Measurements from ENCODE around the gene TTLL7. TPM values are rescaled to one million over a fixed set of nuclear protein-coding genes. Genes with fewer than 3 reads are reported as not detected.

TTLL7 gene
- total RNA-seq, 4 donors from 2014 or later = 26.2 to 58.1 (median 41.2) TPM

DNA sequence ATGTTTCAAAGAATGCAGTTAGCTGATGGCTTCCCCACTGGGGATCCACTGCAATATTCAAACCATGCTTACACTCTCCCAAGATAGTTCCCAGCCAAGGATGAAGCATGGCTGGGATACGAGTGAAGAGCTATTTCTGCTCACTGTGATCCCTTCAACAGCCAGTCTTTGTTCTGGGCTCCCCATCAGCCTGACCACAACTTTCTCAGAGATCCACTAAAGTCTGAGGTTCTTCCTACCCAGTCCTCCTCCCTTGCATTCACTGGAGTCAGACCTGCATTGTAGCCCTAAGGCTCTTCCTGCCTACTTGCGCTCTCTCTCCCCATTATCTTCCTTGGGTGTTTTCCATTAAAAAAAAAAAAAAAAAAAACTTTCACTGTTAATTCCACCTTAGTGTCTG lies 101.4 kb downstream of the TTLL7 start:
- no peaks in the 10 kb centered on the region for H3K36me3 ChIP-seq
- 96% methylated on average over 2 of the region's 2 CpGs for WGBS
- DNase-seq (ENCODE audit: extremely low spot score) = no peak
- no peaks in the 10 kb centered on the region for H3K27me3 ChIP-seq
- H3K9me3 ChIP-seq = no peaks in the 10 kb centered on the region
- H3K4me1 ChIP-seq = no peaks in the 10 kb centered on the region
- intact Hi-C loops (cut with DNase I) = no loop called here
- TF ChIP-seq EP300 (IDR thresholded peaks at IDR 0.05) = no peak
- no peak for TF ChIP-seq POLR2AphosphoS5 (IDR thresholded peaks at IDR 0.05)
- TF ChIP-seq, protein P1, sequence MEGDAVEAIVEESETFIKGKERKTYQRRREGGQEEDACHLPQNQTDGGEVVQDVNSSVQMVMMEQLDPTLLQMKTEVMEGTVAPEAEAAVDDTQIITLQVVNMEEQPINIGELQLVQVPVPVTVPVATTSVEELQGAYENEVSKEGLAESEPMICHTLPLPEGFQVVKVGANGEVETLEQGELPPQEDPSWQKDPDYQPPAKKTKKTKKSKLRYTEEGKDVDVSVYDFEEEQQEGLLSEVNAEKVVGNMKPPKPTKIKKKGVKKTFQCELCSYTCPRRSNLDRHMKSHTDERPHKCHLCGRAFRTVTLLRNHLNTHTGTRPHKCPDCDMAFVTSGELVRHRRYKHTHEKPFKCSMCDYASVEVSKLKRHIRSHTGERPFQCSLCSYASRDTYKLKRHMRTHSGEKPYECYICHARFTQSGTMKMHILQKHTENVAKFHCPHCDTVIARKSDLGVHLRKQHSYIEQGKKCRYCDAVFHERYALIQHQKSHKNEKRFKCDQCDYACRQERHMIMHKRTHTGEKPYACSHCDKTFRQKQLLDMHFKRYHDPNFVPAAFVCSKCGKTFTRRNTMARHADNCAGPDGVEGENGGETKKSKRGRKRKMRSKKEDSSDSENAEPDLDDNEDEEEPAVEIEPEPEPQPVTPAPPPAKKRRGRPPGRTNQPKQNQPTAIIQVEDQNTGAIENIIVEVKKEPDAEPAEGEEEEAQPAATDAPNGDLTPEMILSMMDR (IDR thresholded peaks at IDR 0.05) = no peak
- TF ChIP-seq POLR2A (IDR thresholded peaks at IDR 0.05; ENCODE audit: low read depth) = no peak
- no peak overlapping the region for H3K4me3 ChIP-seq
- H3K27ac ChIP-seq (replicated peaks in 1 of 4) = no peak overlapping the region

DNA sequence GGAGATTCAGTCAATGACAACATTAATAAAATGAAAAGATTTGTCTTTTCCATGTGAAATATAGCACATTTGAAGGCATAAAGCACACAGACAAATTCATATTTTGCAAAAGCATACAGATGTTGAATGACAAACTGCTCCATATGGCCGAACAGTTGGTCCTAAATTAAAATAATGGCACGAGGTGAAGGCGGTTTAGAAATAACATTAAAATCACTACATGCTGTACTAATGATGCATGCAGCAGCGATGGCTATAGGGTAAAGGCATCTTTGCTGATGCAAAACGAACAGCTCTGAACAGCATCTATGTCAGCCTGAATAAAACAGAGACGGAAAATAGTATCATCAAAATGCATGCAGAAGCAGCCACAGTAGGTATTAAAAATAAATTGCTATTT lies 102.6 kb downstream of the TTLL7 start:
- 93% methylated on average over 6 of the region's 6 CpGs for WGBS

DNA sequence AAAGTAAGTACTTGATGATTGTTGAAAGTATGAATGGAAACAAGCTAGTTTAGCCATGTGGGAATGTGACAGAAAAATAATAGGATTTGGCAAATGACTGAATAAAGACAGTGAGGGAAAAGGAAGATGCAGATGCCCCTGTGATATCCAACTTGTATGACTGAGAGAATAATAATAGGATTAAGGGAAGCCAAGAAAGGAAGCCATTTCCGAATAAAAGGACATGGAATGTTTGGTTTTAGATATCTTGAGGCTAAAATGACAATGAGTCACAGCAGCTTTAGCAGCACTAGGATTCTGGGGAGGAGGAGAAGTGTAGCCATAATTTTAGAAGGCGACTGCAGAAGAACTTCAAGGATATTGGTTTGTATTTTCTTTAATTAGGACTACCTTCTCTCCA lies 109.2 kb downstream of the TTLL7 start:
- WGBS = 93% methylated on average over 2 of the region's 2 CpGs
- Histone ChIP-seq H3K4me3 (no peak overlapping the region), H3K36me3 (peaks cover 0 to 40% (median 0%) of the 10 kb centered on the region in 4 donors), H3K27ac (replicated peaks in 1 of 4) (no peak overlapping the region), H3K27me3 (no peaks in the 10 kb centered on the region), H3K9me3 (no peaks in the 10 kb centered on the region), H3K4me1 (no peaks in the 10 kb centered on the region)
- intact Hi-C loops (cut with DNase I) = no loop called here
- no peak for TF ChIP-seq POLR2AphosphoS5 (IDR thresholded peaks at IDR 0.05)
- no peak for TF ChIP-seq POLR2A (IDR thresholded peaks at IDR 0.05; ENCODE audit: low read depth)
- TF ChIP-seq, protein P1 (IDR thresholded peaks at IDR 0.05) = no peak
- TF ChIP-seq EP300 (IDR thresholded peaks at IDR 0.05) = no peak
- no peak for DNase-seq (ENCODE audit: extremely low spot score)

More for the DNA sequence above, 102.6 kb downstream of the TTLL7 start:
- Histone ChIP-seq H3K9me3 (no peaks in the 10 kb centered on the region), H3K27ac (replicated peaks in 1 of 4) (no peak overlapping the region), H3K4me1 (no peaks in the 10 kb centered on the region), H3K36me3 (no peaks in the 10 kb centered on the region), H3K27me3 (no peaks in the 10 kb centered on the region), H3K4me3 (no peak overlapping the region)
- DNase-seq (ENCODE audit: extremely low spot score) = no peak
- intact Hi-C loops (cut with DNase I) = no loop called here
- TF ChIP-seq, protein P1 (IDR thresholded peaks at IDR 0.05) = no peak

DNA sequence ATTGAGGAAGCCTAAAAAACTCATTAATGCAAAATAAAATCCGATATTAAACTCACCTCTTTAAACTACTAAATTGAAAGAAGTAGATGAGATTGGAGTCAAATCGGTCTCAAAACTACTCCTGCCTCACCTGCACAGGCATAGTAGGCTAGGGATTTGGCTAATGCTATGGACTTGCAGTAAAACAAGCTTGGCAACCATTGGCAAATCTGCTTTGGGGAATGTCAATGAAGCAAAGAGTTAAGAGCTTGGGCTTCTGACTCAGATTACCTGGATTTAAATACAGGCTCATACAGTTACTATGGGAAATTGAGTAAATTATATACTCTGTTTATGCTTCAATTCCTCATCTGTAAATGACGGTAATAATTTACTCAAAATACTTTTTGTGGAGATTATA lies 111.4 kb downstream of the TTLL7 start:
- H3K9me3 ChIP-seq = no peaks in the 10 kb centered on the region
- WGBS = 96% methylated on average over 3 of the region's 3 CpGs
- H3K27me3 ChIP-seq = no peaks in the 10 kb centered on the region
- TF ChIP-seq, protein P1 (IDR thresholded peaks at IDR 0.05) = no peak
- no peak for TF ChIP-seq POLR2AphosphoS5 (IDR thresholded peaks at IDR 0.05)
- TF ChIP-seq EP300 (IDR thresholded peaks at IDR 0.05) = no peak
- no peak for TF ChIP-seq POLR2A (IDR thresholded peaks at IDR 0.05; ENCODE audit: low read depth)
- intact Hi-C loops (cut with DNase I) = no loop called here
- H3K27ac ChIP-seq (replicated peaks in 1 of 4) = no peak overlapping the region
- H3K4me1 ChIP-seq = no peaks in the 10 kb centered on the region
- DNase-seq (ENCODE audit: extremely low spot score) = no peak
- peaks cover 0 to 44% (median 1%) of the 10 kb centered on the region in 4 donors for H3K36me3 ChIP-seq
- no peak overlapping the region for H3K4me3 ChIP-seq

DNA sequence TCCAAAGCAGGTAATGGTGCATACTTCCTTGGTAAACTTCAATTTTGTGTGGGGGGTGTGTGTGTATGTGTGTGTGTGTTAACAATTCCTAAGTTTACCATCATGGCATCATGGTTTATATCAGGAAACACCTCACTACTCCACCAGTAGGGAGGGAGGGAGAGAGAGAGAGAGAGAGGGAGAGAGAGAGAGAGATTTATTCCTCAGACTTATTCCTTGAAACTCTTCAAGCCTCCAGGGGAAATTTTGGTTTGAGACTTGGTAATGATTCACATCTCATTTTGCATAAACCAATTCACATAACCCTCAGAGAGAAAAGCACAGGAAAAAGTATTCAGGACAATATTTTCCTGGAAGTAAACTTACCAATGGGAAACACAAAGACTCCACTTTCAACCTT lies 115.0 kb downstream of the TTLL7 start:
- no peaks in the 10 kb centered on the region for H3K4me1 ChIP-seq
- intact Hi-C loops (cut with DNase I) = no loop called here
- H3K27me3 ChIP-seq = no peaks in the 10 kb centered on the region
- no peak overlapping the region for H3K27ac ChIP-seq (replicated peaks in 1 of 4)
- DNase-seq (ENCODE audit: extremely low spot score) = no peak
- H3K4me3 ChIP-seq = no peak overlapping the region
- H3K9me3 ChIP-seq = no peaks in the 10 kb centered on the region
- TF ChIP-seq, protein P1 (IDR thresholded peaks at IDR 0.05) = no peak
- TF ChIP-seq POLR2A (IDR thresholded peaks at IDR 0.05; ENCODE audit: low read depth) (no peak), EP300 (IDR thresholded peaks at IDR 0.05) (no peak), POLR2AphosphoS5 (IDR thresholded peaks at IDR 0.05) (no peak)
- peaks cover 0 to 29% (median 1%) of the 10 kb centered on the region in 4 donors for H3K36me3 ChIP-seq
